ENCODE measurements around the gene GRIK4.

- TF ChIP-seq POLR2AphosphoS5 (IDR thresholded peaks at IDR 0.05) (no peak), EZH2 (IDR thresholded peaks at IDR 0.05; ENCODE audit: borderline replicate concordance, insufficient read depth, low read length, poor library complexity, severe bottlenecking) (no peak), RAD21 (conservative IDR thresholded peaks at IDR 0.05) (no peak), TAF1 (IDR thresholded peaks at IDR 0.05; ENCODE audit: low read depth) (no peak), EP300 (conservative IDR thresholded peaks at IDR 0.05; ENCODE audit: poor library complexity, severe bottlenecking) (no peak), REST (IDR thresholded peaks at IDR 0.05; ENCODE audit: borderline replicate concordance) (no peak), MXI1 (conservative IDR thresholded peaks at IDR 0.05; ENCODE audit: poor library complexity, severe bottlenecking) (no peak)
- TF ChIP-seq, protein P1, sequence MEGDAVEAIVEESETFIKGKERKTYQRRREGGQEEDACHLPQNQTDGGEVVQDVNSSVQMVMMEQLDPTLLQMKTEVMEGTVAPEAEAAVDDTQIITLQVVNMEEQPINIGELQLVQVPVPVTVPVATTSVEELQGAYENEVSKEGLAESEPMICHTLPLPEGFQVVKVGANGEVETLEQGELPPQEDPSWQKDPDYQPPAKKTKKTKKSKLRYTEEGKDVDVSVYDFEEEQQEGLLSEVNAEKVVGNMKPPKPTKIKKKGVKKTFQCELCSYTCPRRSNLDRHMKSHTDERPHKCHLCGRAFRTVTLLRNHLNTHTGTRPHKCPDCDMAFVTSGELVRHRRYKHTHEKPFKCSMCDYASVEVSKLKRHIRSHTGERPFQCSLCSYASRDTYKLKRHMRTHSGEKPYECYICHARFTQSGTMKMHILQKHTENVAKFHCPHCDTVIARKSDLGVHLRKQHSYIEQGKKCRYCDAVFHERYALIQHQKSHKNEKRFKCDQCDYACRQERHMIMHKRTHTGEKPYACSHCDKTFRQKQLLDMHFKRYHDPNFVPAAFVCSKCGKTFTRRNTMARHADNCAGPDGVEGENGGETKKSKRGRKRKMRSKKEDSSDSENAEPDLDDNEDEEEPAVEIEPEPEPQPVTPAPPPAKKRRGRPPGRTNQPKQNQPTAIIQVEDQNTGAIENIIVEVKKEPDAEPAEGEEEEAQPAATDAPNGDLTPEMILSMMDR (IDR thresholded peaks at IDR 0.05; ENCODE audit: poor library complexity, severe bottlenecking), result no peak
Observed at GRCh38 chr11:120561286-120561685, 49.7 kb downstream of the GRIK4 start.

All from neural cell (in vitro differentiated cells).